Neural progenitor cell (in vitro differentiated cells): Measurements from ENCODE around the gene TCTN3.

ENCODE experiments used
- EZH2 ChIP-seq: fragments of 200-600 bp; sonication (generic); IDR thresholded peaks from 2 replicates; pipeline ENCODE4 v1.6.1; 2017; ENCODE audit warnings: antibody characterized with exemption, mild to moderate bottlenecking, moderate library complexity
- EZH2phosphoT487 ChIP-seq: fragments of 200-600 bp; sonication (generic); IDR thresholded peaks from 2 replicates; pipeline ENCODE4 v1.6.1; 2017; ENCODE audit warnings: antibody characterized with exemption
- TF ChIP-seq, protein P1 (sequence below): fragments of 200-600 bp; sonication (generic); IDR thresholded peaks from 2 replicates; pipeline ENCODE4 v1.5.1; 2017; ENCODE audit warnings: antibody characterized with exemption, mild to moderate bottlenecking

GRCh38 chr10:95637911-95638310, 55.8 kb downstream of the TCTN3 start:
- TF ChIP-seq, protein P1, sequence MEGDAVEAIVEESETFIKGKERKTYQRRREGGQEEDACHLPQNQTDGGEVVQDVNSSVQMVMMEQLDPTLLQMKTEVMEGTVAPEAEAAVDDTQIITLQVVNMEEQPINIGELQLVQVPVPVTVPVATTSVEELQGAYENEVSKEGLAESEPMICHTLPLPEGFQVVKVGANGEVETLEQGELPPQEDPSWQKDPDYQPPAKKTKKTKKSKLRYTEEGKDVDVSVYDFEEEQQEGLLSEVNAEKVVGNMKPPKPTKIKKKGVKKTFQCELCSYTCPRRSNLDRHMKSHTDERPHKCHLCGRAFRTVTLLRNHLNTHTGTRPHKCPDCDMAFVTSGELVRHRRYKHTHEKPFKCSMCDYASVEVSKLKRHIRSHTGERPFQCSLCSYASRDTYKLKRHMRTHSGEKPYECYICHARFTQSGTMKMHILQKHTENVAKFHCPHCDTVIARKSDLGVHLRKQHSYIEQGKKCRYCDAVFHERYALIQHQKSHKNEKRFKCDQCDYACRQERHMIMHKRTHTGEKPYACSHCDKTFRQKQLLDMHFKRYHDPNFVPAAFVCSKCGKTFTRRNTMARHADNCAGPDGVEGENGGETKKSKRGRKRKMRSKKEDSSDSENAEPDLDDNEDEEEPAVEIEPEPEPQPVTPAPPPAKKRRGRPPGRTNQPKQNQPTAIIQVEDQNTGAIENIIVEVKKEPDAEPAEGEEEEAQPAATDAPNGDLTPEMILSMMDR: no peak
- TF ChIP-seq EZH2 (no peak), EZH2phosphoT487 (no peak)
